HG03520 (cell line): ENCODE data around the gene TK2.
A peak's percentile ranks its signal among the peaks of the same experiment; 100 is the strongest.

Experiments
- ATAC-seq: cut with Tn5 transposase; IDR thresholded peaks from one replicate; pipeline ENCODE4 v1.9.1; 2021; ENCODE audit warnings: mild to moderate bottlenecking, moderate library complexity; ENCODE audit not compliant: unreplicated experiment

Gene TK2

GRCh38 chr16:66486199-66486772, 63.6 kb downstream of the TK2 start:
- ATAC-seq, result no peak

GRCh38 chr16:66485376-66485775, 64.5 kb downstream of the TK2 start:
- ATAC-seq, result no peak

DNA sequence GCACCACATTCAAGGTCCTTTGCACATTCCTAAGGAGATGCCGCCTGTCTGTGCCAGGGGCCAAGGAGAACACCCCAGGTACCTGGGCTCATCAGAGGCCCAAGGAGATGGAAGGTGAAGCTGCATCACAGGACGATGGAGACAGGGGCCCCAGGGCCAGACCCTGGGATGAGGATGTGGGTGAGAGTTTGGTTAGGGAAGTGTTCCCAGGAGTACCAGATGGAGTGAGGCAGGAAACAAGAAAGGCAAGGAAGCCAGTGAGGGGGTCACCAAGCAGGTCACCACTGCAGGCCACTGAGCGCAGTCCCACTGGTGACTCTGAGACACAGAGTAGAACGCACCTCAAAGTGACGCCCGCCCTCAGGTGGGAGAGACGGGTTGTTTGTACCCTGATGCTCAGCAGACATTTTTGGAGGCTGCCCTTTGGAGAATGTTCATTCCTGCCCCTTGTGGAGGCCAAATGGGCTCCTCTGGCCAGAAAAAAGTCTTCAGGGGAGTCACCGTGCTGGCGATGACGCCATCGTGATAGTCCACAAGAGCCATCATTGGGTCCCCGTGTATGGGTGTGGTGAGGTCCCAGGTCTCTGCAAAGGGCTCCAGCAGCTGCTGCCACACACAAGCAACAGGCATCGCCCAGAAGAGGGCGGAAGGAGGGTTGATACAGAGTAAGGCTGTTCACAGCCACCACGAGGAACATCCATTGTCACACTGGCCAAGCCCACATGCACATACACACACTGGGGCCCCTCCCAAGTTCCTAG, 65.3 kb downstream of the TK2 start:
- ATAC-seq, result no peak

- ATAC-seq, result peak; percentile 81
Observed at GRCh38 chr16:66483689-66484452, 66.1 kb downstream of the TK2 start.

- ATAC-seq, result no peak
Observed at GRCh38 chr16:66481943-66482390, 68.0 kb downstream of the TK2 start.

DNA sequence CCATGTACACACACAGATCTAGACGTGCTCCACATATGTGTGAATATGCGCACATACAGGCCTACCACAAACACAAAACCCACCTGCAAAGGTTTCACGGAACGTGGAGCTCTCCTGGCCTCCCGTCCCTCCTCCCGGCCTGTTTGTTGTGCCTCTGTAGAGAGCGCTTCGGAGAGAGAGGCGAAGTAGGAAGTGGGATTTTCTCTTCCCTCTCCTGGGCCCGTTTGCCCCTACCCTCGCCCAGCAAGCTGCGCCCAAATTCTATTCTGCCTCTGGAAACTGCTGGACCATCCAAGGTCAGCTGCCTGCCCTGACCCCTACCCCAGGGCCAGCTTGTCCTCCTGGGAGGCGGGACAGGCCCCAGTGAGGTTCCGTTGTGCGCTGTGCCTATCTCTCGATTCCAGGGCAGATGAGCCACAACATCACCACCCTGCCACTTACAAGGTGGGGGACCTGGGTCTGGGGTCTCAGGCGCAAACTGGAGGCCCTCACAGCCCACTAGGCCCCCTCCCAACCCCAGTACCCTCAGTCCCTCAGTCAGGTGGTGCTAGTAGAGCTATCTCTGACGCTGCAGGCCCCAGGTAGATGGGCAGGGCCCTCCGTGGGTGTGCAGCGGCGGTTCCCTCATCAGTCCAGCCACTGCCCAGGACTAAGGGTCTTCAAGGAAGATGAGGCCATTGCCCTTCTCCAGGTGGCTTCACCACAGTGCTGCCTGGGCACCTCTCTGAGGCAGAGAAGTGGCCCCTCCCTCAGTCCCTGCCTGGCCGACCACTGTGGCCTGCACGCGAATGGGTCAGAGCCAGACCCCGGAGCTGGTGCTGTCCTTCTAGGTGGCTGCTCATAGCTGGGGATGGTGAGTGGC, 68.6 kb downstream of the TK2 start:
- no peak for ATAC-seq

DNA sequence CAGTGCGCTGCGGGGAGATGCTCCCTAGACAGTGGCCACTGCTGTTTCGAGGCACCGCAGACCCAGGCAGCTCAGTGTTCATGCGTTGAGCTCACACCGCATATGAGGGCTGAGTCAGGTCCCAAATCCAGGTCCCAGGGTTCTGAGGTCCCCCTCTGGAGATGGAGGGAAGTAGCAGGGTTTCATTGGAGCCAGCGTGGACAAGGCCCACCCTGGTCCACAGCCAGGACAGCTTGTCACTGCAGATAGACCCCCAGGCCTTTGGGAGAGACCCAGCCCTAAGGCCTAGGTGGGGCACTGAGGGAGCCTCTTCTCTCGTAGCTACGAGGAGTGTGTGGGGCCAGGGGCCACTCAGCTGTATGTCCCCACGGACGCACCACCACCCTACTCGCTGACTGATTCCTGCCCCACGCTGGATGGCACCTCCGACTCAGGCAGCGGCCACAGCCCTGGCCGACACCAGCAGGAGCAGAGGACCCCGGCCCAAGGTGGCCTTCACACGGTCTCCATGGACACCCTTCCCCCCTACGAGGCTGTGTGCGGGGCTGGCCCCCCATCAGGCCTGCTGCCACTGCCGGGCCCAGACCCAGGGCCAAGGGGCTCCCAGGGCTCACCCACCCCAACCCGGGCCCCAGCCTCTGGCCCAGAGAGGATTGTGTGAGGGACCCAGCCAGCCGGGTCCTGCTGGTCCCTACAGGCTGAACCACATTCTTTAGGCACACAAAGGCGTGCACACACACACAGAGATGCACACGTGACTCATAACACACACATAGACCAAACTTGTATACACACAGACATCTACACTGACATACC, 69.4 kb downstream of the TK2 start:
- no peak for ATAC-seq

DNA sequence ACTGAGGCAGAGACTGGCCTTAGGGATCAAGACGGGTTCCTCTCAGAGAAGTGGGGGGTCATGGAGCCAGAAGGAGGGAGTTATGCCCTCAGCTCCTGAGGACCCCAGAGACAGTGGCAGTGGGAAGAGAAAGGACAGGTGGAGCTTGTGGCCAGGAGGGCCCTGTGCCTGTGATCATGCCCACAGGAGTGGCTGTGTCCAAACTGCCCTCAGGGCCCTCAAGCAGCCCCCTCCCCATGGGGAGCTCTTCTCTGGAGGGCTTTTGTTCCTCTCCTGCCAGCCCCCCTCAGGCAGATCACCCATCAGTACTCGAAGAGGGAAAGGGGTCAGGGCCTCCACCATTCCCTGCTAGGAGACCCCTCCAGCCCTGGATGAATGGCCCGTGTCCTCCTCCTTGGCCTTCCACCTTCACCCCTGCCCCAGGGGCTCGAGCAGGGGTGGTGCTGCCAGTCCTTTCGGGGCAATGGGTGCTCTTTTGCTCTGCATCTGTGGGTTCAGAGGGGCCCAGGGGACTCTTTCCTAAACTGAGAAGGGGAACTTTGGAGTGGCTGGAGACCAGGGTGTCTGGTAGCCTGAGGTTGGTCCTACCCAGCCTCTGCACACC, 70.2 kb downstream of the TK2 start:
- no peak for ATAC-seq

DNA sequence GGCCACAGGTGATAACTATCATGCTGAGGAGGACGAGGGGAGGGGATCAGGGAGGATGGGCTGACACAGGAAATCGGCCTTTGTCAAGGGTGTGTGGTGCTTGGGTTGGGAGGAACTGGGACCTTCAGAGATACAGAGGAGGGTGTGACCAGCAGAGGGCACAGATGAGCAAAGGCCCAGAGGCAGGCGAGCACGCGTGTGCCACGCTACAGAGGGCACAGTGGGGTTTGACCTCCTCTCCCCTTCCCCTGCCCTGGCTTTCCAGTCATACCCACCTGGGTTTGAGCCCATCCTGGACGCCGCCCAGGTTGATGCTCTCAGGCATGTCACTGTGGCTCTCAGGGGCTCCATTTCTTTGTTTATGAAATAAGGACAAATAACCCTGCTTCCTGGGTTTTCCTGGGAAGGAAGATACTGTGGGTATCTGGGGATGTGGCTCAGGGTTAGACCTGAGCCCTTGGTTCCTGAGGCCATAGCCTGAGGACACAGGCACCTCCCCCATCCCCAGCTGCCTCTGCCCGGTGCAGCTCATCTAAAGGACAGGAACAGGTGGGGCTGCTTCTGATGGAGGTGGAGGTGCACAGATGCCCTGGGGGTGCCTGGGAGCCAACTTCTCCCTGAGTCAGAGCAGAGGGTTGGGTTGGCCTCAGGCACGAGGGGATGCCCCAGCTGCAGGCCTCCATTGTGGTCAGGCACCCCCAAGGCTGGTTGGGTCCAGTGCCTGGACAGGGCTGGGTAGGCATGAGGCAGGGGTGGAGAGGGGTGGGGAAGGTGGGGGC, 71.0 kb downstream of the TK2 start:
- peak; percentile 52 for ATAC-seq

GRCh38 chr16:66477028-66477515, 72.8 kb downstream of the TK2 start:
- no peak for ATAC-seq

DNA sequence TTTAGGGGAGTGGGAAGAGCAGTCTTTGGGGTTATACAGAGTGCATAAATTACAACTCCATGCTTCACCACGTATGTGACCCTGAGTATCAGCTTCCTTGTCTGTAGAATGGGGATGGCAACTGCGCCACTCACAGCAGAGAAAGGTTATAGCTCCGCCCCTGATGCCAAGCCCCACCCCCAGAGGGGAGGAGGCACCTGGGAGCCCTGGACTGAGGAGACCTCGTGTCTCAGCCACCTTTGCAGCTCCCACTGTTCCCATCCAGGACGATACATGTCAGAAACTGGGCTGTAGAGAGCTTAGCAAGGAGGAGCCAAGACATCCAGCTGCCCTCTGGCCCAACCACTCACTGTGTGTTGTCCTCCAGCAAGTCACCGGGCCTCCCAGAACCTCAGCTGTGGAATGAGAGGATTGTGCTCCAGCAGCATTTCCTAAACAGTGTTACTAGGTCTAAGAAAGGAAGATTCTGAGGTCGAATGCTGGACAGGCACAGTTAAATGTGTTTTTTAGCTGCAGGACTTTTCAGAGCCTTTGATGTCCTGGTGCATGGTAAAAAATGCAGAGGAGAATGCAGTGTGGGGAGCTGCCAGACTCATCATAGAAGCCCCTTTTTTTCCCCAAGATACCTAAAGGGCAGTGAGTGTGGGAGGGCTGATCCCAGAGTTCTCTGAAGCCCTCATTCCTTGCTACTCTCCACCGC, 73.4 kb downstream of the TK2 start:
- no peak for ATAC-seq

DNA sequence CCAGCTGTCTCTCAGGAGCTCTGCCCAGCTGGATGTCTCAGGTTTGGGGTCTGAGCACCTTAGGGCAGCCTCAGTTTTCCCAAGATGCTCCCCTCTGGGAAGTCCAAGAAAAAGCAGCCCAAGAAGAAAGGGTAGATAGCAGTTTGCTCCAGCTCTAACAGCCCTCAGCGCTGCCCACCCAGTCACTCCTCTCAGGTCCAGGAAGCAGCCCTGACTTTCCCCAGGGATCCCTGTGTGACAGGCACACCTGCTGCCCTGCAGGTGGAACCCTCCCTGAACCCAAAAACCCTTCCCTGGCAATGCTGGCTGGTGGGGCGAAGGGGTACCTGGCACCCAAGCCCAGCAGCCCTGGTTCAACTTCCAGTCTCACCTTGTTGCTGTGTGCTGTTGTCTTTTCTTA, 74.7 kb downstream of the TK2 start:
- no peak for ATAC-seq

- peak; percentile 85 for ATAC-seq
Observed at GRCh38 chr16:66474750-66475199, 75.1 kb downstream of the TK2 start.

GRCh38 chr16:66473654-66474519, 76.0 kb downstream of the TK2 start:
- no peak for ATAC-seq

DNA sequence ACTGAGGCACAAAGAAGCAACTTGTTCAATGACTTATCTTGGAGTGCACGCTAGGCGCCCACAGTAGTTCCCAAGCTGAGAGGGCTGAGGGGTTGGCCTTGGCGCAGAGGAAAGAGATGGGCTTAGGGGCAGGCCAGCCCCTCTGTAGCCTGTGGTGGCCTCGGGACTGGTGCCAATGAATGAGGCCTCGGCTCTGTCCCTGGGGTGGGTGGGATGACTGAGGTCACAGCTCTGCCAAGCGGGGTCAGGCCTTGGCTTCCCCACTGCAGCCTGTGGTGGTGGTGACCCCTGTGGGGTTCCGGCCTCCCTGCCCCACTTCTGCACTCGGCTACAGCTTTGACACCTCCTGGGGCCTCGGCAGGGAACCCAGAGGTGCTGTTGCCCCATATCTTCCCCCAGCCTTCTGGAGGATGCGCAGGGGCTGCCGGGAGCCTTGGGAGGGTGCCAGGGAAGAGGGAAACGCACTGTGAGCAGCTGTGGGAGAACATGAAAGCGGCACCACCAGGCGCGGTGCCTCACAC, 76.8 kb downstream of the TK2 start:
- ATAC-seq, result no peak

- no peak for ATAC-seq
Observed at GRCh38 chr16:66471716-66472393, 78.1 kb downstream of the TK2 start.
